ENCODE measurements around the gene FAT3. TPM values are rescaled to one million over a fixed set of nuclear protein-coding genes. Genes with fewer than 3 reads are reported as not detected.

Gene FAT3
- total RNA-seq, 2 experiments from 2014 or later: not detected

DNA sequence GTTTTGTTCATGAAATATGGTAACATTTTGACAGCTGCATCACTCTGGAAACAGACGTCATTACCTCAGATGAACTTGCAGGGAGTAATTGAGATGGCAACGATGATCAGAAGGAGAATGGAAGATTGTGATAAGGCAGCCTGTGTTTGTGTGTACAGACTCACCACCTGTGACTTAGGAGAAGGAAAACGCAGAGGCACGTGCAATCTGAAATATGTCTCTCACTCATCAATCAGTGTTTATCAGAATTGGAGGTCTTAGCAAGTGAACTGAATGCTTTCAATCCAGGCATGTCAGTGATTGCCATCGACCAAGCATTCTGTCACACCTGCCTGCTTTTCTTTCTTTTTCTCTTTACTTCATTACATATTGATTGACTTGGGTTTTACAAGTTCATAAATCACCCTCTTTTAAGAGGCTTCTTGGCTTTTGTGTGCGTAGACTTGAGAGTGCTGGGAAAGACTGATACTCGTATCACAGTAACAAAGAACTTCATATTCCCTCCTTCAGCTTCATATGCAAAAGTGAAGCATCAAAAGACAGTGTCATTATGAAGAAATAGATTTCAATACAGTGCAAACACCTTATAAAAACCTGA is 24.6 kb downstream of the FAT3 start:
- no peak overlapping the region for H3K4me3 Mint-ChIP-seq
- no peak for DNase-seq
- no peaks in the 10 kb centered on the region for H3K36me3 Mint-ChIP-seq (ENCODE audit: low read depth)
- no peaks in the 10 kb centered on the region for H3K27me3 Mint-ChIP-seq
- ChIA-PET POLR2A (no interaction called here), CTCF (no interaction called here)
- H3K9me3 Mint-ChIP-seq: no peaks in the 10 kb centered on the region
- no peak overlapping the region for H3K27ac Mint-ChIP-seq
- H3K4me1 Mint-ChIP-seq: no peaks in the 10 kb centered on the region

- H3K27ac Mint-ChIP-seq: no peak overlapping the region
- ChIA-PET POLR2A (no interaction called here), CTCF (no interaction called here)
- H3K9me3 Mint-ChIP-seq: no peaks in the 10 kb centered on the region
- no peaks in the 10 kb centered on the region for H3K27me3 Mint-ChIP-seq
- H3K36me3 Mint-ChIP-seq (ENCODE audit: low read depth): no peaks in the 10 kb centered on the region
- H3K4me1 Mint-ChIP-seq: no peaks in the 10 kb centered on the region
- H3K4me3 Mint-ChIP-seq: no peak overlapping the region
- no peak for DNase-seq
Observed at GRCh38 chr11:92251980-92252379, 27.4 kb downstream of the FAT3 start.

GRCh38 chr11:92253421-92253820 is 28.8 kb downstream of the FAT3 start:
- POLR2A ChIA-PET: no interaction called here
- H3K27me3 Mint-ChIP-seq: no peaks in the 10 kb centered on the region
- no peaks in the 10 kb centered on the region for H3K36me3 Mint-ChIP-seq (ENCODE audit: low read depth)
- DNase-seq: no peak
- no peaks in the 10 kb centered on the region for H3K9me3 Mint-ChIP-seq
- no peak overlapping the region for H3K4me3 Mint-ChIP-seq
- CTCF ChIA-PET: interaction anchor here (1.1 kb wide), 1 partner anchor 15 kb away, joined by 3 read pairs; no protein-coding TSS in a partner anchor
- H3K27ac Mint-ChIP-seq: no peak overlapping the region
- H3K4me1 Mint-ChIP-seq: no peaks in the 10 kb centered on the region

DNA sequence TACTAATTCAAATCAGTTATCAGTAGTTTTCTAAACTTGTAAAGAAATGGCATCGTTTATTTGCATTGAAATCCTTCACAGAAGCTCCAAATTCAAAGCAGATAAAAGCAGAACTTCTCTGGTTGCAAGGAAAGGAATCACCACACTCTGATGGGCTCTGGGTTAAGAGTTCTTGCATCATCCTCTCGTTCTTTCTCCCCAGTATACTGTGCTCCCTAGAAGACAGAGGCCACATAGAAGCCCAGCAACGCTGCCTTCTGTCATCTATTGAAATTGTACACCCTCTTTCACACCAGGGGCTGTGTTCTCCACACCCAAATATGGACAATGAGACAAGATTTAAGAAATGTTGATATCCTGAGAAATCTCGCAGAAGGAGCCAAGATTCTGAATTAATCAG is 29.3 kb downstream of the FAT3 start:
- Mint-ChIP-seq H3K4me3 (no peak overlapping the region), H3K36me3 (ENCODE audit: low read depth) (no peaks in the 10 kb centered on the region), H3K9me3 (no peaks in the 10 kb centered on the region), H3K4me1 (no peaks in the 10 kb centered on the region), H3K27me3 (no peaks in the 10 kb centered on the region), H3K27ac (no peak overlapping the region)
- POLR2A ChIA-PET: no interaction called here
- DNase-seq: no peak
- CTCF ChIA-PET: interaction anchor here (1.1 kb wide), 1 partner anchor 14 kb away, joined by 3 read pairs; no protein-coding TSS in a partner anchor

- Mint-ChIP-seq H3K27ac (no peak overlapping the region), H3K4me1 (no peaks in the 10 kb centered on the region), H3K9me3 (no peaks in the 10 kb centered on the region), H3K27me3 (no peaks in the 10 kb centered on the region), H3K36me3 (ENCODE audit: low read depth) (no peaks in the 10 kb centered on the region), H3K4me3 (no peak overlapping the region)
- no peak for DNase-seq
- POLR2A ChIA-PET: no interaction called here
- CTCF ChIA-PET: no interaction called here
Observed at GRCh38 chr11:92257536-92257935, 32.9 kb downstream of the FAT3 start.

- ChIA-PET POLR2A (no interaction called here), CTCF (no interaction called here)
- Mint-ChIP-seq H3K4me3 (no peak overlapping the region), H3K36me3 (ENCODE audit: low read depth) (no peaks in the 10 kb centered on the region), H3K27me3 (no peaks in the 10 kb centered on the region), H3K4me1 (no peaks in the 10 kb centered on the region), H3K27ac (no peak overlapping the region), H3K9me3 (no peaks in the 10 kb centered on the region)
- no peak for DNase-seq
Observed at GRCh38 chr11:92259861-92260260, 35.2 kb downstream of the FAT3 start.

DNA sequence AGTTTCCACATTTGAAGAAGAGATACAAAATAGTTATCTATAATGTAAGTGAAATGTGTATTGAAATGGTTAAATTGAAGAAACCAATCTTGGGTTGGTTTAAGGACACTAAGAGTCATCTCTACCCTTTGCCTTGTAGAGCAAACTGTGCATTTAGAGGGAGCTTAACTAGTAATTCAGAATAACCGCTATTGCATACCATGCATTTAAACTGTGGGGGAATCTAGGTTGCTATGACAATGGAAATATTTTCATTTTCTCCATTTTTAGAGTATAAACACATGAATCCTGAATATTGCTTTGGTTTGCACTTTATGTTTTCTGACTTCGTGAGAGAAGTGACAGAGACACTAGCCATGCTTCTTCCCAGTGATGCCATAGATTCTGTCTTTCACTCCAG is 39.7 kb downstream of the FAT3 start:
- ChIA-PET POLR2A (no interaction called here), CTCF (no interaction called here)
- Mint-ChIP-seq H3K27ac (no peak overlapping the region), H3K4me1 (no peaks in the 10 kb centered on the region), H3K27me3 (no peaks in the 10 kb centered on the region), H3K9me3 (no peaks in the 10 kb centered on the region), H3K4me3 (no peak overlapping the region), H3K36me3 (ENCODE audit: low read depth) (no peaks in the 10 kb centered on the region)
- no peak for DNase-seq

GRCh38 chr11:92266806-92267205 is 42.2 kb downstream of the FAT3 start:
- H3K27ac Mint-ChIP-seq: no peak overlapping the region
- no peak overlapping the region for H3K4me3 Mint-ChIP-seq
- ChIA-PET POLR2A (no interaction called here), CTCF (no interaction called here)
- no peaks in the 10 kb centered on the region for H3K9me3 Mint-ChIP-seq
- H3K4me1 Mint-ChIP-seq: no peaks in the 10 kb centered on the region
- no peaks in the 10 kb centered on the region for H3K36me3 Mint-ChIP-seq (ENCODE audit: low read depth)
- H3K27me3 Mint-ChIP-seq: no peaks in the 10 kb centered on the region
- DNase-seq: no peak

DNA sequence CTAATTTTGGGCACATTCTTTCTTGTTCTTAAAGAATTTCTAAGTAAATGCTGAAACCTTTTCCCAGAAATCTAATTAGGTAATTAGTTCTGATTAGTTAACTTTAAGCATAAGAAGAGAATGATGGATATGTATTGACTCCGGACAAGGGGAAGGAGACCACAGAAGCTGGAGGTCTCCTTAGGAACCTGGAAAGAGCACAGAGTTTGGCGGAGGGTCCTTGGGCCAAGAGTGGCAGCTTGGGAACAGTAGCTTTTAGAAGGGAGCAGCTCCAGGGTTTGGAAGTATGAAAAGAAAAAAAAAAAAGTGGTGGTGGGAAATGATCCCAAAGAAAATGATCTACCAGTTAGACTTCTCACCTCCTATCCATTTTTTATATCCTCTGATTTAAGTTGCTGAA is 42.7 kb downstream of the FAT3 start:
- Mint-ChIP-seq H3K36me3 (ENCODE audit: low read depth) (no peaks in the 10 kb centered on the region), H3K4me3 (no peak overlapping the region), H3K9me3 (no peaks in the 10 kb centered on the region), H3K27ac (no peak overlapping the region), H3K27me3 (no peaks in the 10 kb centered on the region), H3K4me1 (no peaks in the 10 kb centered on the region)
- CTCF ChIA-PET: no interaction called here
- no peak for DNase-seq
- POLR2A ChIA-PET: no interaction called here

GRCh38 chr11:92267968-92268367 is 43.4 kb downstream of the FAT3 start:
- Mint-ChIP-seq H3K9me3 (no peaks in the 10 kb centered on the region), H3K27me3 (no peaks in the 10 kb centered on the region), H3K4me1 (no peaks in the 10 kb centered on the region), H3K4me3 (no peak overlapping the region), H3K27ac (no peak overlapping the region), H3K36me3 (ENCODE audit: low read depth) (no peaks in the 10 kb centered on the region)
- ChIA-PET CTCF (interaction anchor here (0.8 kb wide), 1 partner anchor 15 kb away, joined by 3 read pairs; no protein-coding TSS in a partner anchor), POLR2A (no interaction called here)
- DNase-seq: no peak

DNA sequence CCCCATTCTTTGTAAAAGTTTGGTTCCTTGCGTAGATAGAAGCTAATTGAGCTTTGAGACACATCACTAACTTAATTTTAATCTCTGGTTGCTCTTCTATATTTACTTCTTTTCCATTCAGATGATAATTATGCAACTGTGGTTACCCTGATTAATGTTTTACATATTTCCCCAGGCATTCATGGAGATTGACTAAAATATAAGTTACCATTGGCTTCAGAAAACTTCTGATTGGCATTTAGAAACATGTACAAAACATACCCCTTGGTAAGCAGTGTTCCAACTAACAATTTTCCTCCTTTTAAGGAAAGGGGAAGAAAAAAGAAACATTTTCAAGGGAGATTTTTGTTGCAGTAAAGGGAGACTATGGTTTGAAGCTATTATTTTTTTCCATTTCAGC is 43.9 kb downstream of the FAT3 start:
- H3K27me3 Mint-ChIP-seq: no peaks in the 10 kb centered on the region
- no peaks in the 10 kb centered on the region for H3K36me3 Mint-ChIP-seq (ENCODE audit: low read depth)
- POLR2A ChIA-PET: no interaction called here
- no peaks in the 10 kb centered on the region for H3K9me3 Mint-ChIP-seq
- H3K27ac Mint-ChIP-seq: no peak overlapping the region
- DNase-seq: no peak
- no peaks in the 10 kb centered on the region for H3K4me1 Mint-ChIP-seq
- CTCF ChIA-PET: interaction anchor here (0.8 kb wide), 1 partner anchor 15 kb away, joined by 3 read pairs; no protein-coding TSS in a partner anchor
- H3K4me3 Mint-ChIP-seq: no peak overlapping the region

- no peaks in the 10 kb centered on the region for H3K27me3 Mint-ChIP-seq
- no peak for DNase-seq
- CTCF ChIA-PET: no interaction called here
- H3K27ac Mint-ChIP-seq: no peak overlapping the region
- no peaks in the 10 kb centered on the region for H3K4me1 Mint-ChIP-seq
- no peaks in the 10 kb centered on the region for H3K9me3 Mint-ChIP-seq
- POLR2A ChIA-PET: no interaction called here
- no peak overlapping the region for H3K4me3 Mint-ChIP-seq
- no peaks in the 10 kb centered on the region for H3K36me3 Mint-ChIP-seq (ENCODE audit: low read depth)
Observed at GRCh38 chr11:92269021-92269420, 44.4 kb downstream of the FAT3 start.

GRCh38 chr11:92269841-92270240 is 45.2 kb downstream of the FAT3 start:
- no peaks in the 10 kb centered on the region for H3K36me3 Mint-ChIP-seq (ENCODE audit: low read depth)
- H3K27ac Mint-ChIP-seq: no peak overlapping the region
- H3K27me3 Mint-ChIP-seq: no peaks in the 10 kb centered on the region
- POLR2A ChIA-PET: no interaction called here
- H3K9me3 Mint-ChIP-seq: no peaks in the 10 kb centered on the region
- H3K4me3 Mint-ChIP-seq: no peak overlapping the region
- H3K4me1 Mint-ChIP-seq: no peaks in the 10 kb centered on the region
- CTCF ChIA-PET: no interaction called here
- no peak for DNase-seq

DNA sequence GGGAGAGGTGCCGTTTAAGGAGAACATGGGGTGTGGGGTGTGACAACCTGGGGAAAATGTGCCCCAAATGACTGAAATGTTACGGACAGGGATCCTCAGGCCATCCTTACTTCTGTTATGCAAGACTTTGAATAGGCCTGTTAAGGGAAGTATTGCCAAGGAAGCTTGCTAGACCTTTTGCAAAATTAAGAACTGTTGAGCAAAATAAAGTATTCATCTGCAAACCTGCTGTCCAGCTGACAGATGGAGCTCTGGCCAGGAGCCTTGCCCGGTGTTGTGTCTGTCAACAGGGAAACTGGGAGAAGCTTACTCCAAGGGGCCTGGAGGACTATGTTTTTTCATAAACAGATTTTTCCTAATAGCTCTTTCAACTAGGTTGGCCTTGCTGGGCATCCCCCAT is 48.0 kb downstream of the FAT3 start:
- ChIA-PET POLR2A (no interaction called here), CTCF (no interaction called here)
- no peak for DNase-seq
- H3K9me3 Mint-ChIP-seq: no peaks in the 10 kb centered on the region
- no peak overlapping the region for H3K4me3 Mint-ChIP-seq
- no peaks in the 10 kb centered on the region for H3K4me1 Mint-ChIP-seq
- no peaks in the 10 kb centered on the region for H3K27me3 Mint-ChIP-seq
- H3K27ac Mint-ChIP-seq: no peak overlapping the region
- no peaks in the 10 kb centered on the region for H3K36me3 Mint-ChIP-seq (ENCODE audit: low read depth)

Data from activated CD4-positive, alpha-beta T cell treated with anti-CD3 and anti-CD28 coated beads, Interleukin-2, amount 10 ng/mL, durations not matched to agents 7 days and 5 days (primary cell).